WI38 (cell line): ENCODE measurements around the gene KIF11.
A peak's percentile ranks its signal among the peaks of the same experiment; 100 is the strongest.
"Not testable (repeated sequence)": the region's sequence is repeated elsewhere in the genome, so short reads cannot be mapped to it uniquely, and the experiment has no call there.

Source experiments
- H3K4me3 ChIP-seq: 2 replicates; pipeline ENCODE4 v1.5.1; 2011; ENCODE audit warnings: low read depth, mild to moderate bottlenecking, control low read depth, low read length
- CTCF ChIP-seq: IDR thresholded peaks from 2 replicates; pipeline ENCODE4 v1.5.1; 2012; ENCODE audit warnings: low read depth, mild to moderate bottlenecking, control low read depth, low read length

KIF11 gene

GRCh38 chr10:92573091-92573797 is 19.7 kb upstream of the KIF11 start:
- no peak; the same call in 1 of the 2 replicates for TF ChIP-seq CTCF

GRCh38 chr10:92573798-92574547 is 19.0 kb upstream of the KIF11 start, which contains the start of gene IDE:
Gene IDE, minus strand, starts transcription at chr10:92574093. Its CDS starts 74 bp downstream, at chr10:92574019.
- peak within 1 kb of the TSS; percentile 88 for H3K4me3 ChIP-seq
- peak; percentile 81 for TF ChIP-seq CTCF

More at GRCh38 chr10:92573091-92573797, 19.7 kb upstream of the KIF11 start:
- peak overlapping the region; percentile 88 for H3K4me3 ChIP-seq

- TF ChIP-seq CTCF = no peak
- H3K4me3 ChIP-seq = peak overlapping the region; percentile 88
Observed at GRCh38 chr10:92574548-92575261, 18.2 kb upstream of the KIF11 start.

- H3K4me3 ChIP-seq = no peak overlapping the region
- TF ChIP-seq CTCF = no peak
Observed at GRCh38 chr10:92575961-92576360, 17.0 kb upstream of the KIF11 start.

- H3K4me3 ChIP-seq = not testable (repeated sequence)
Observed at GRCh38 chr10:92582347-92582746, 10.6 kb upstream of the KIF11 start.

- no peak for TF ChIP-seq CTCF
- peak overlapping the region; percentile 77 for H3K4me3 ChIP-seq
Observed at GRCh38 chr10:92590623-92591549, 2.0 kb upstream of the KIF11 start.

GRCh38 chr10:92591550-92592022 is 1.3 kb upstream of the KIF11 start:
- peak overlapping the region; percentile 77 for H3K4me3 ChIP-seq
- no peak for TF ChIP-seq CTCF
